ENCODE data around the gene ADAMTS16. TPM values are rescaled to one million over a fixed set of nuclear protein-coding genes. Genes with fewer than 3 reads are reported as not detected.

Gene ADAMTS16
- total RNA-seq, 2 experiments from 2014 or later: not detected

DNA sequence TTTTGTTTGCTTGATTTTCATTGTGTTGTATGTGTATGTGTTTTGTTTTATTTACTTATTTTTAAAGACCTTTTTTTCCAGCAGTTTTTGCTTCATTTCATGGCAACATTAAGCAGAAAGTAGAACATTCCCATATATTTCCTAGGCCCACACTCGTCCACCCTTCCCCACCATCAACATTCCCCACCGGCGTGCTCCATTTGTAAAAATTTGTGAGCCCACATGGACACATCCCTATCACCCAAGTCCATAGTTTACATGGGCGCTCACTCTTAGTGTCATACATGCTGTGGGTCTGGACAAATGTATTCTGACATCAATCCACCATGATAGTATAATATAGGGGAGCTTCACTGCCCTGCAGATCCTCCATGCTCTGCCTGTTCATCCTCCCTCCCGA, 133.8 kb downstream of the ADAMTS16 start:
- CTCF ChIA-PET: interaction anchor here (0.7 kb wide), 1 partner anchor 22 kb away, joined by 3 read pairs; no protein-coding TSS in a partner anchor
- POLR2A ChIA-PET: no interaction called here

- CTCF ChIA-PET: no interaction called here
- POLR2A ChIA-PET: interaction anchor here (0.6 kb wide), 1 partner anchor 106 kb away, joined by 4 read pairs; no protein-coding TSS in a partner anchor
Measured at GRCh38 chr5:5275211-5275610, 135.1 kb downstream of the ADAMTS16 start.

DNA sequence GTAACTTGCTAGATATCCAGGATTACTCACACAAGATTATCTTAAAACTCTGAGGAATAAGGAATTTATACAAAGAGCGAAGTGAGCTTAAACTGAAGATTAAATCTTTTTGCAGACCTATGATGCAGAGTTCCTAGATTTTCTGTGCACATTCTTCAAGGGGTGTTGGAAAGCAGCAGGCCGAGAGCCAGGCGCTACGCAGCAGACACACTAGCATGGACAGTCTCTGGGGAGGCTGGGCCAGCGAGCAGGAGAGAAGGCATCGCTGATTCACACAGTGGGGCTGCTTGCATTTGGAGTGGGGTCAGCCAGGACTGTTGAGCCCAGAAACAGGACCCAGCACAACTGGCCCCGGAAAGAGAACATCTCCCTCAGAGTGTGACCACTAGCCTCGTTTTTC, 136.3 kb downstream of the ADAMTS16 start:
- ChIA-PET POLR2A (no interaction called here), CTCF (no interaction called here)

DNA sequence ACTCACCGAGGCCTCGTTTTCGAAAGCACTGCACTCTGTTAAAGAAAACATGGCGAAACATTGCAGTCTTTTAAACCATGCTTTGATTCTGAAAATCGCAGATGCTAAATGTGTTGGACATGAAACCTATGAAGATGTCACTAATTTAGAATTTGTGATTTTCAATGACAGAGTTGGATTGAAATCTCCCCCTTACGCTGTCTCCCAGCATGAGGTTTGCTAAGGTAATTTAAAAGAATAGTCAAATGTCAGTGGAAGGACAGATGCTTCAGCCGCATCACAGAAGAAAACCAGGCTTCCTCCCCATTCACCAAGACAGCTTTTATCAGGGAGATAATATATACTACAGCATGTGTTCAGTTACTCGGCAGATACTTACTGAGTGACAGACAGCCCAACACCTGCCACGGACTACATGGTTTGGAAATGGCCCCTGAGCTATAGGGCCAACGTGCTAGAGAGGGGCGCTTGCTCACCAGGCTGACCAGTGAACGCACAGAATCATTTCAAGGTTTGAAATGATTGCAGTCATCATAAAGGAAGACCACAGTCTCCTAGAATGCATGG, 136.9 kb downstream of the ADAMTS16 start:
- ChIA-PET CTCF (no interaction called here), POLR2A (no interaction called here)

DNA sequence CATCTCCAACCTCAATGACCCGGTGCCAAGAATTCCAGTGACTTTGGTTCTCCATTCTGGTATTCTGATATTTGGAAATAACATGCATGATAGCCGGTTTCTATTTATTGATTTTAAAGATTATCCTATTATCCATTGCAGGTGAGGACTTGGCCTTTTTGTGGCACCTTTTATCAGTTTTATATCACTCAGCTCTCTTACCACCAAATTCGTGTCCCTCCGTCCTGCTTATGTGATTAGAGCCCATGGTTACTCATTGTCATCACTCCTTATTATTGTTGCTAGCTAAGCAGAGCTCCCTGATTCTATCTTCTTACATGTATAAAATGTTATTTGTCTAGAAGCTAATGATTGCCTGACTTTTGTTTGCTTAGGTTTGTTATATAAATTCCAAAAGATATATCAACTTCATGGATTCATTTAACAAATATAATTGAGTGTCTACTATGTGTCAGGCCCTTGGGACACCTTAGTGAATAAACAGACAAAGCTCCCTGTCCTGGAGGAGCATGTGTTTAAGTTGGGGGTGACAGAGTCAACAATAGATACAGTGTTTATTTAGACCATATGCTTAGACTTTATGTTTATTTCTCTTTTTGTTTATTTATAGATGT, 138.2 kb downstream of the ADAMTS16 start:
- ChIA-PET POLR2A (no interaction called here), CTCF (no interaction called here)

GRCh38 chr5:5278815-5279381, 138.8 kb downstream of the ADAMTS16 start:
- CTCF ChIA-PET: interaction anchor here (0.6 kb wide), 1 partner anchor 1889 kb away, joined by 3 read pairs; no protein-coding TSS in a partner anchor
- POLR2A ChIA-PET: no interaction called here

- CTCF ChIA-PET: no interaction called here
- POLR2A ChIA-PET: no interaction called here
Measured at GRCh38 chr5:5285906-5286305, 145.8 kb downstream of the ADAMTS16 start.

GRCh38 chr5:5287419-5287818, 147.3 kb downstream of the ADAMTS16 start:
- POLR2A ChIA-PET: no interaction called here
- CTCF ChIA-PET: no interaction called here

GRCh38 chr5:5288201-5288600, 148.1 kb downstream of the ADAMTS16 start:
- ChIA-PET POLR2A (no interaction called here), CTCF (no interaction called here)

GRCh38 chr5:5289537-5289936, 149.4 kb downstream of the ADAMTS16 start:
- CTCF ChIA-PET: no interaction called here
- POLR2A ChIA-PET: no interaction called here

GRCh38 chr5:5290674-5291334, 150.7 kb downstream of the ADAMTS16 start:
- ChIA-PET CTCF (no interaction called here), POLR2A (no interaction called here)

DNA sequence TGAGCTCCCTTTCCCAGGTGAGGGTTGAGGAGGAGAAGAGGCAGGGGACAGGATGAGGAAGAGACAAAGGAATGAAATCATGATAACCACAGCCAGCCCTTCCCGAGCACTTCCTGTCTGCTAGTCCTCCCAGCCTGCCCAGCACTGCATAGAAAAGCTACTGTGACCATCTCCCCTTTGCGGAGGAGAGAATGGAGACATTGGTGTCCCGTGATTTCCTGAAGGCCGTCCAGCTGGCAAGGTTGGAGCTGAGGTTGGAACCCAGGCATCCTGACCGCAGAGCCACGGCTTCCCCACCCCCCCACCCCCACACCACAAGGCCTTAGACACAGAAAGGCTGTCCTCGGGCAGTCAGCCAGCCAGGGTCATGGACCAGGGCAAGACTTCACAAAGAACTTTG, 151.2 kb downstream of the ADAMTS16 start:
- ChIA-PET POLR2A (no interaction called here), CTCF (no interaction called here)

GRCh38 chr5:5293029-5293428, 152.9 kb downstream of the ADAMTS16 start:
- POLR2A ChIA-PET: no interaction called here
- CTCF ChIA-PET: no interaction called here

DNA sequence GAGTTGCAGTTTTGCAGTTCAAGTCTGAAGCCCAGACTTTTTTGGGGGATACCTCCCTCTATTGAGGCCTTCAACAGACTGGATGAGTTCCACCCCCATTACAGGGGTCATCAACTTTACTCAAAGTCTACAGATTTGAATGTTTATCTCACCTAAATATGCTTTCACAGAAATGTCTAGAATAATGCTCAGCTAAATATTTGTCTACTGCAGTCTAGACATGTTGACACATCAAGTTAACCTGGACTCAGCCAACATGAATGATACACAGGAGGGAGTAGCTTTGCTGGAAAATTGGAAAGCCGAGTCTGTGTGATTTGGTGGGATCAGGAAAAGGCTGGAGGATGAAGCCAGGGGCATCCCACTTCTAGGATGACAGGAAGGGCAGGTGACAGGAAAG, 154.3 kb downstream of the ADAMTS16 start:
- CTCF ChIA-PET: no interaction called here
- POLR2A ChIA-PET: no interaction called here

GRCh38 chr5:5295351-5295750, 155.2 kb downstream of the ADAMTS16 start:
- POLR2A ChIA-PET: no interaction called here

DNA sequence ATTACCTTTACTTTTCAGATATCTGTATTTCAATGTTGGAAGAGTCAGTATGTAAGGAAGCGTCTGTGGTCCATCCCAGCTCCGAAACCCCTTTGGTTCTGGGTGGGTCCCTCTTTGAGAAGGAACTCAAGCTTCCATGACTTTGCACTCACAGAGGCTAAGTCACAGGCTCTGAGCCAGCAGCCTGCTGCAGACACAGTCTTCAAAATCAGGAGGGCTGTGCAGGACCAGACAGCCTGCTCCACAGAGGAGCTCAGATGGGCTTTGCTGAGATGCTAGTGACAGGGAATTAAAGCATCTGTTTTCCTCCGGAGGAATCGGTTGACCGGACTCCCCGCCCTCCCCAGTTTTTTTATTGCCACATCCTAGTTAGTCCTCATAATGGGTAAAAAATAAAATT, 155.9 kb downstream of the ADAMTS16 start:
- POLR2A ChIA-PET: no interaction called here
- CTCF ChIA-PET: no interaction called here

More at GRCh38 chr5:5295351-5295750, 155.2 kb downstream of the ADAMTS16 start:
- CTCF ChIA-PET: no interaction called here

GRCh38 chr5:5297432-5298067, 157.4 kb downstream of the ADAMTS16 start:
- ChIA-PET POLR2A (no interaction called here), CTCF (no interaction called here)

- POLR2A ChIA-PET: no interaction called here
- CTCF ChIA-PET: no interaction called here
Measured at GRCh38 chr5:5298068-5298633, 158.0 kb downstream of the ADAMTS16 start.

- ChIA-PET CTCF (no interaction called here), POLR2A (no interaction called here)
Measured at GRCh38 chr5:5298841-5299541, 158.9 kb downstream of the ADAMTS16 start.

- CTCF ChIA-PET: no interaction called here
- POLR2A ChIA-PET: no interaction called here
Measured at GRCh38 chr5:5301176-5301575, 161.0 kb downstream of the ADAMTS16 start.

Measured in activated CD8-positive, alpha-beta memory T cell treated with anti-CD3 and anti-CD28 coated beads for 36 hours (primary cell).